Keratinocyte (primary cell): ENCODE measurements around the gene TEX29. TPM values are rescaled to one million over a fixed set of nuclear protein-coding genes. Genes with fewer than 3 reads are reported as not detected.

ENCODE experiments used
- DNase-seq: peaks from one replicate; pipeline ENCODE4 v3.0.0-alpha.2; 2011; ENCODE audit warnings: low read depth, missing footprints, low spot score
- FAIRE-seq: peaks from 2 replicates; lab custom pipeline; 2011; peaks lifted over from hg19 to GRCh38; lab: Jason Lieb, UNC
- H2AFZ ChIP-seq: 2 replicates; pipeline ENCODE4 v1.6.0; 2012; ENCODE audit warnings: low read length, control low read depth, inconsistent platforms; ENCODE audit not compliant: control insufficient read depth
- H3K27ac ChIP-seq: 2 replicates; pipeline ENCODE4 v1.5.1; 2011; ENCODE audit warnings: low read length; ENCODE audit not compliant: control insufficient read depth, insufficient read depth
- H3K27me3 ChIP-seq: 3 replicates; pipeline ENCODE4 v1.6.0; 2011; ENCODE audit warnings: low read length; ENCODE audit not compliant: control insufficient read depth, insufficient read depth; ENCODE audit errors: extremely low read depth
- H3K36me3 ChIP-seq, 2 experiments: 2 replicates in 1 of 2; 3 replicates in 1 of 2; pipeline ENCODE4 v1.5.1; 2011; ENCODE audit warnings: low read length in 2 of 2, mild to moderate bottlenecking in 1 of 2; ENCODE audit not compliant: control insufficient read depth in 2 of 2, insufficient read depth in 2 of 2; ENCODE audit errors: extremely low read depth in 1 of 2
- H3K4me1 ChIP-seq: 3 replicates; pipeline ENCODE4 v1.5.1; 2011; ENCODE audit warnings: low read length; ENCODE audit not compliant: control insufficient read depth, insufficient read depth; ENCODE audit errors: extremely low read depth
- H3K4me2 ChIP-seq: 3 replicates; pipeline ENCODE4 v1.6.0; 2011; ENCODE audit warnings: low read depth, low read length; ENCODE audit not compliant: control insufficient read depth, insufficient read depth; ENCODE audit errors: extremely low read depth
- H3K4me3 ChIP-seq, 3 experiments: fragments of 200-600 bp in 1 of 3; sonication (generic) in 1 of 3; 2 replicates in 2 of 3; 3 replicates in 1 of 3; pipeline ENCODE4 v1.5.1; 2011 to 2016; ENCODE audit warnings: low read length in 3 of 3, mild to moderate bottlenecking in 3 of 3, control low read depth in 2 of 3, inconsistent platforms in 1 of 3, low read depth in 1 of 3, mixed read lengths in 1 of 3, mixed run types in 1 of 3, moderate library complexity in 1 of 3; ENCODE audit not compliant: control insufficient read depth in 2 of 3, insufficient read depth in 2 of 3; ENCODE audit errors: extremely low read depth in 1 of 3
- H3K79me2 ChIP-seq: 2 replicates; pipeline ENCODE4 v1.6.0; 2012; ENCODE audit warnings: low read length; ENCODE audit not compliant: control insufficient read depth, insufficient read depth
- H3K9ac ChIP-seq: 3 replicates; pipeline ENCODE4 v1.6.0; 2011; ENCODE audit warnings: low read length; ENCODE audit not compliant: control insufficient read depth, insufficient read depth; ENCODE audit errors: extremely low read depth
- H3K9me1 ChIP-seq: 3 replicates; pipeline ENCODE4 v1.6.0; 2011; ENCODE audit warnings: low read length; ENCODE audit not compliant: control insufficient read depth, insufficient read depth; ENCODE audit errors: extremely low read depth
- H3K9me3 ChIP-seq: 2 replicates; pipeline ENCODE4 v1.5.1; 2012; ENCODE audit warnings: low read depth, low read length; ENCODE audit not compliant: control insufficient read depth
- H4K20me1 ChIP-seq: 3 replicates; pipeline ENCODE4 v1.6.0; 2011; ENCODE audit warnings: low read length; ENCODE audit not compliant: control insufficient read depth, insufficient read depth; ENCODE audit errors: extremely low read depth
- CTCF ChIP-seq, 3 experiments: IDR thresholded peaks in 1 of 3; conservative IDR thresholded peaks in 1 of 3; optimal IDR thresholded peaks in 1 of 3; 2 replicates in 2 of 3; 3 replicates in 1 of 3; pipeline versions ENCODE3 to v1.5.1; 2011; ENCODE audit warnings: low read length in 3 of 3, mild to moderate bottlenecking in 3 of 3, moderate library complexity in 2 of 3, control low read depth in 1 of 3, inconsistent platforms in 1 of 3; ENCODE audit not compliant: insufficient read depth in 2 of 3; ENCODE audit errors: extremely low read depth in 1 of 3
- EZH2 ChIP-seq: IDR thresholded peaks from one replicate; pipeline ENCODE4 v1.6.1; 2012; ENCODE audit warnings: inconsistent platforms, mild to moderate bottlenecking, low read length, moderate library complexity
- dilution Hi-C: fragments of 300-500 bp; cut with MboI; formaldehyde crosslinking; loops from one replicate; pipeline ENCODE4 v1.7.0; 2020; ENCODE audit warnings: low sequenced_read_pairs; ENCODE audit not compliant: extremely low pct_ligation_motif_present
- polyA plus RNA-seq, 5 experiments: library from polyadenylated mRNA; depleted of rRNA in 3 of 5; stranded (reverse) in 3 of 5; stranded (forward) in 1 of 5; unstranded in 1 of 5; fragments of >200 nt; gene quantifications; 1 replicate in 1 of 5; 2 replicates in 3 of 5; 3 replicates in 1 of 5; pipeline versions ENCODE4 v1.2.1 to v1.2.3, GENCODE V29; 2011 to 2012; ENCODE audit warnings: missing spikeins in 2 of 5, low read depth in 1 of 5, low replicate concordance in 1 of 5

The TEX29 gene
- polyA plus RNA-seq, 1 donor (not counting 4 experiments of a cell fraction or from before 2014, with no cell fraction given): 0.18 TPM

GRCh38 chr13:111286749-111287148 is 33.7 kb upstream of the TEX29 start:
- H2AFZ ChIP-seq: no peak overlapping the region
- H3K4me3 ChIP-seq: no peak overlapping the region
- no peak overlapping the region for H3K4me2 ChIP-seq
- H3K4me1 ChIP-seq: peaks cover 10% of the 10 kb centered on the region
- TF ChIP-seq EZH2 (no peak), CTCF (optimal IDR thresholded peaks at IDR 0.05 in 1 of 3, IDR thresholded peaks at IDR 0.05 in 1 of 3, conservative IDR thresholded peaks at IDR 0.05 in 1 of 3; ENCODE audit: extremely low read depth in 1 of 3, insufficient read depth in 2 of 3, low read length in 3 of 3) (no peak)
- H3K9me1 ChIP-seq: no peaks in the 10 kb centered on the region
- FAIRE-seq (no peak), DNase-seq (no peak)
- dilution Hi-C loops: no loop called here
- H4K20me1 ChIP-seq: no peaks in the 10 kb centered on the region
- H3K27ac ChIP-seq: no peak overlapping the region
- peaks cover 11 to 33% of the 10 kb centered on the region in 2 experiments for H3K36me3 ChIP-seq
- no peaks in the 10 kb centered on the region for H3K79me2 ChIP-seq
- H3K9me3 ChIP-seq: no peaks in the 10 kb centered on the region
- H3K9ac ChIP-seq: no peak overlapping the region
- H3K27me3 ChIP-seq: no peaks in the 10 kb centered on the region

GRCh38 chr13:111287201-111287600 is 33.2 kb upstream of the TEX29 start:
- peaks cover 5% of the 10 kb centered on the region for H3K4me1 ChIP-seq
- dilution Hi-C loops: no loop called here
- H3K9ac ChIP-seq: no peak overlapping the region
- no peak for DNase-seq
- H3K9me3 ChIP-seq: no peaks in the 10 kb centered on the region
- H4K20me1 ChIP-seq: no peaks in the 10 kb centered on the region
- no peak for FAIRE-seq
- H2AFZ ChIP-seq: no peak overlapping the region
- no peaks in the 10 kb centered on the region for H3K9me1 ChIP-seq
- H3K27ac ChIP-seq: no peak overlapping the region
- no peaks in the 10 kb centered on the region for H3K27me3 ChIP-seq
- no peak overlapping the region for H3K4me3 ChIP-seq
- no peak overlapping the region for H3K4me2 ChIP-seq
- H3K36me3 ChIP-seq: peaks cover 8 to 34% of the 10 kb centered on the region in 2 experiments
- H3K79me2 ChIP-seq: no peaks in the 10 kb centered on the region
- TF ChIP-seq CTCF (optimal IDR thresholded peaks at IDR 0.05 in 1 of 3, IDR thresholded peaks at IDR 0.05 in 1 of 3, conservative IDR thresholded peaks at IDR 0.05 in 1 of 3; ENCODE audit: extremely low read depth in 1 of 3, insufficient read depth in 2 of 3, low read length in 3 of 3): no peak
- TF ChIP-seq EZH2: no peak
